Measurements from ENCODE around the gene UFSP2. TPM values are rescaled to one million over a fixed set of nuclear protein-coding genes. Genes with fewer than 3 reads are reported as not detected.

Gene UFSP2, protein sequence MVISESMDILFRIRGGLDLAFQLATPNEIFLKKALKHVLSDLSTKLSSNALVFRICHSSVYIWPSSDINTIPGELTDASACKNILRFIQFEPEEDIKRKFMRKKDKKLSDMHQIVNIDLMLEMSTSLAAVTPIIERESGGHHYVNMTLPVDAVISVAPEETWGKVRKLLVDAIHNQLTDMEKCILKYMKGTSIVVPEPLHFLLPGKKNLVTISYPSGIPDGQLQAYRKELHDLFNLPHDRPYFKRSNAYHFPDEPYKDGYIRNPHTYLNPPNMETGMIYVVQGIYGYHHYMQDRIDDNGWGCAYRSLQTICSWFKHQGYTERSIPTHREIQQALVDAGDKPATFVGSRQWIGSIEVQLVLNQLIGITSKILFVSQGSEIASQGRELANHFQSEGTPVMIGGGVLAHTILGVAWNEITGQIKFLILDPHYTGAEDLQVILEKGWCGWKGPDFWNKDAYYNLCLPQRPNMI
- 35.7 and 36.7 TPM in 2 replicates for total RNA-seq

GRCh38 chr4:185425647-185426352 lies at the start of gene UFSP2:
UFSP2 (minus strand) TSS chr4:185425964; CDS start chr4:185425868, 96 bp downstream.

DNA sequence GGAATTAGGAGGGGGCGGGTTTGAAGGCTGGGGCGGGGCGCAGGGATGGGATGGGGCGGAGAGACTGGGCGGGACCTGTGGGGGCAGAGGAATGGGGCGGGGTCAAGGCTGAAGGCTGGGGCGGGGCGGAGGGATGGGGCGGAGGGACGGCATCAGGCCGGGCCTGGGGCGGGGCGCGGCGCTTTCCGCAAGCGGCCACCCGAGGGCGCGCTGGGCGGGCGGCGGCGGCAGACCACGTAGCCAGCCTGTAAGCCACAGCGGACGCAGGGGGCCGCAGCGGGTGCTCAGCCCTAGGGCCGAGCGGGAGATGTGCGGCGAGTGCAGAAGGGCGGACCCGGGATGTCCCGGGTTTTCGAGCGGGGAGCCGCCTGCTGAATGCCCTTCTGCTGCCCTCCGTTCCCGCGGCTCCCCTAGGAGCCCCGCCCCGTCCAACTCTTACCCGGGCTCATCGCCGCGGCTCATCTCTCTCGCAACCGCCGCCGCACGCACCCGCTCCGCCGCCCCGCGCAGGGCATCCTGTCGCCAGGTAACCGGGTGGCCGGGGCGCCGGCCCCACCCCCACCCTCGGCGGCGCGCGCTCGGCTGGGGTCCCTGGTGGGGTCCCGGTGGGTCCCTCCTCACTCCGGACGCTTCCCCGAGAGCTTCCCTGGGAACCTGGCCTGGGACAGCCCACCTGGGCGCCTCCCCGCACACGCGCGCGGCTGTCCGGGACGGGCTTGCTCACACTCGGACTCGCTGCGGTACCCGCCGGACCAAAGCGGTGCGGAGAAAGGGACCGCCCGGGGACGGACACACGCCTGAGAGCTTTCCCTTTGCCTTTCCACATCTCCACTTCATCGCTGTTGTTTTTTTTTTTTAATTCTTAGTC lies 45.7 kb upstream of the UFSP2 start, which contains the start of gene CCDC110:
CCDC110 (minus strand) TSS at position 499 of the 868 bp plus-strand sequence; CDS start at position 449, 50 bp downstream.

DNA sequence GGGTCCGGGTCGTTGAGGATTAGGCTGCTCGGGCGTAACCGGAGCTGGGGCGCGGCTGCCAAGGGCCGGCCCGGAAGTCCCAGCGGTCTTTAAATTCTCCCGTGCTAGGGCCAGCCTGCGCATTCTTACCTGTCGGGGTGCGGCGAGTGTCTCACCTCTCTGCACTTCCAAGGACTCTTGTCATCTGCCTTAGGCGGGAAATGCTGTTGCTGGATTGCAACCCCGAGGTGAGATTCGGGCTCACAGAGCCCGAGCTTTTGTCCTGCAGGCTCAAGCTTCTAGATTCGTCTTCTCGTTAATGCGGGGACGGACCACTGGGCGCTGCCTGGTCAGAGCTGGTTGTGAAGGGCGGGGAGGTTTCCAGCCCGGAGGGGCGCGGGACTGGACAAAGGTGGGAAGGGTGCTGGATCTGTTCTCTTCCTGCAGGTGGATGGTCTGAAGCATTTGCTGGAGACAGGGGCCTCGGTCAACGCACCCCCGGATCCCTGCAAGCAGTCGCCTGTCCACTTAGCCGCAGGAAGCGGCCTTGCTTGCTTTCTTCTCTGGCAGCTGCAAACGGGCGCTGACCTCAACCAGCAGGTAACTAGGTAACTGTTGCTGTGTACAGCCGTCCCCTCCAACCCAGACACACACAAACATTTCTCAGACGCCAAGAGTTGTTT lies 28.9 kb downstream of the UFSP2 start, which contains the start of gene ANKRD37:
ANKRD37 (plus strand) TSS at position 118 of the 662 bp plus-strand sequence; CDS start at position 201, 83 bp downstream.

GRCh38 chr4:185395238-185395955 lies 30.4 kb downstream of the UFSP2 start, which contains the start of gene LRP2BP:
LRP2BP (minus strand) TSS chr4:185395924; CDS start chr4:185378186, 17,738 bp downstream.

Other genes starting within 250 kb of the UFSP2 start
- gene CFAP97, start 222.0 kb downstream of the UFSP2 start, total RNA-seq: 21.6 and 24.7 TPM in 2 replicates
- 16.2 and 34.4 TPM in 2 replicates for gene SNX25, start 216.4 kb downstream of the UFSP2 start, total RNA-seq
- gene LRP2BP, start 30.0 kb downstream of the UFSP2 start, total RNA-seq: 0.45 and 0.47 TPM in 2 replicates
- gene ANKRD37, start 29.1 kb downstream of the UFSP2 start, total RNA-seq: 4.6 and 20.4 TPM in 2 replicates
- gene CCDC110, start 45.8 kb upstream of the UFSP2 start, total RNA-seq: 0.36 and 0.75 TPM in 2 replicates
- 17.1 and 85.7 TPM in 2 replicates for gene PDLIM3, start 109.5 kb upstream of the UFSP2 start, total RNA-seq

All from endothelial cell of coronary artery (primary cell).